Inflammatory macrophage (primary cell): ENCODE data around the gene STAP1.
A peak's percentile ranks its signal among the peaks of the same experiment; 100 is the strongest.
"Not testable (repeated sequence)": the region's sequence is repeated elsewhere in the genome, so short reads cannot be mapped to it uniquely, and the experiment has no call there.

ENCODE experiments used
- DNase-seq, 2 donors: peaks; one replicate each; pipeline ENCODE4 v3.0.0-alpha.2; 2020 to 2022

Gene STAP1

GRCh38 chr4:67632492-67632891, 74.0 kb downstream of the STAP1 start:
- DNase-seq, result peak; percentile 22 to 70

GRCh38 chr4:67634741-67635140, 76.2 kb downstream of the STAP1 start:
- DNase-seq, result no peak

GRCh38 chr4:67635331-67635730, 76.8 kb downstream of the STAP1 start:
- DNase-seq, result no peak

- not testable (repeated sequence) for DNase-seq
Measured at GRCh38 chr4:67636978-67637377, 78.5 kb downstream of the STAP1 start.

GRCh38 chr4:67638136-67638535, 79.6 kb downstream of the STAP1 start:
- DNase-seq, result peak; percentile 51 to 52

- DNase-seq, result no peak
Measured at GRCh38 chr4:67651536-67651935, 93.0 kb downstream of the STAP1 start.
